IMR-90 (cell line): Measurements from ENCODE around the gene UCP1. TPM values are rescaled to one million over a fixed set of nuclear protein-coding genes. Genes with fewer than 3 reads are reported as not detected.

Experiments used
- ATAC-seq: fragments of 200-7000 bp; cut with Tn5 transposase; 2 replicates; pipeline ENCODE4 v1.9.1; 2020; ENCODE audit warnings: low read depth, mild to moderate bottlenecking, moderate library complexity
- BruUV-seq: library from RNA; stranded (reverse); fragments of 400-500 nt; replicated peaks from 2 replicates; lab custom pipeline; 2021; lab: Mats Ljungman, UMichigan
- CTCF ChIA-PET: fragments of 300-600 bp; formaldehyde crosslinking; extraction: SDS; loops from one replicate; lab custom pipeline; 2021; ENCODE audit warnings: antibody characterized with exemption; lab: Yijun Ruan, JAX
- POLR2A ChIA-PET: fragments of 300-600 bp; sonication (Branson Sonifier 250); formaldehyde crosslinking; loops from one replicate; lab custom pipeline; 2022; ENCODE audit warnings: antibody characterized with exemption; ENCODE audit not compliant: unreplicated experiment; lab: Charles Lee
- DNase-seq: peaks from one replicate; pipeline ENCODE4 v3.0.0; 2013
- H2AFZ ChIP-seq: replicated peaks from 2 replicates; pipeline ENCODE3; 2013; ENCODE audit warnings: low read length, mild to moderate bottlenecking; ENCODE audit not compliant: poor library complexity
- H2AK5ac ChIP-seq: 2 replicates; pipeline ENCODE4 v1.6.1; 2013; ENCODE audit warnings: low read depth, low read length, inconsistent platforms
- H2AK9ac ChIP-seq: replicated peaks from 2 replicates; pipeline ENCODE3; 2013; ENCODE audit warnings: mild to moderate bottlenecking, low read depth, low read length, moderate library complexity; ENCODE audit not compliant: poor library complexity
- H2BK120ac ChIP-seq: 2 replicates; pipeline ENCODE4 v1.6.1; 2013; ENCODE audit warnings: low read depth, low read length, inconsistent platforms
- H2BK15ac ChIP-seq: 3 replicates; pipeline ENCODE4 v1.6.1; 2013; ENCODE audit warnings: low read depth, low read length, inconsistent platforms
- H2BK20ac ChIP-seq: 2 replicates; pipeline ENCODE4 v1.6.1; 2013; ENCODE audit warnings: low read depth, mild to moderate bottlenecking, inconsistent platforms, low read length, moderate library complexity
- H2BK5ac ChIP-seq: 2 replicates; pipeline ENCODE4 v1.6.1; 2013; ENCODE audit warnings: mild to moderate bottlenecking, low read depth, low read length, inconsistent platforms; ENCODE audit not compliant: poor library complexity, severe bottlenecking
- H3K14ac ChIP-seq: replicated peaks from 2 replicates; pipeline ENCODE4 v1.6.1; 2013; ENCODE audit warnings: low read depth, low read length, inconsistent platforms
- H3K18ac ChIP-seq: 2 replicates; pipeline ENCODE4 v1.6.1; 2013; ENCODE audit warnings: low read depth, low read length, control low read depth
- H3K23ac ChIP-seq: 2 replicates; pipeline ENCODE4 v1.6.1; 2013; ENCODE audit warnings: low read depth, low read length, inconsistent platforms
- H3K27ac ChIP-seq: 2 replicates; pipeline ENCODE4 v1.5.1; 2013; ENCODE audit warnings: mild to moderate bottlenecking, control low read depth, low read length; ENCODE audit not compliant: insufficient read depth
- H3K27me3 ChIP-seq: 2 replicates; pipeline ENCODE4 v1.6.1; 2013; ENCODE audit warnings: low read length; ENCODE audit not compliant: control insufficient read depth, insufficient read depth
- H3K36me3 ChIP-seq: 2 replicates; pipeline ENCODE4 v1.6.1; 2013; ENCODE audit warnings: low read length, mixed read lengths; ENCODE audit not compliant: control insufficient read depth, insufficient read depth
- H3K4ac ChIP-seq: 2 replicates; pipeline ENCODE4 v1.6.1; 2013; ENCODE audit warnings: low read depth, low read length, inconsistent platforms
- H3K4me1 ChIP-seq: 2 replicates; pipeline ENCODE4 v1.6.1; 2013; ENCODE audit warnings: low read length, mixed read lengths; ENCODE audit not compliant: control insufficient read depth, insufficient read depth
- H3K4me2 ChIP-seq: 2 replicates; pipeline ENCODE4 v1.6.1; 2013; ENCODE audit warnings: low read depth, mild to moderate bottlenecking, control low read depth, low read length, moderate library complexity
- H3K4me3 ChIP-seq: 2 replicates; pipeline ENCODE4 v1.5.1; 2013; ENCODE audit warnings: low read depth, mild to moderate bottlenecking, control low read depth, low read length, moderate library complexity; ENCODE audit not compliant: insufficient read depth
- H3K56ac ChIP-seq: 2 replicates; pipeline ENCODE4 v1.6.1; 2013; ENCODE audit warnings: low read length, inconsistent platforms; ENCODE audit not compliant: insufficient read depth; ENCODE audit errors: extremely low read depth
- H3K79me1 ChIP-seq, 2 experiments: 2 replicates each; pipeline ENCODE4 v1.6.1; 2013; ENCODE audit warnings: low read length in 2 of 2, inconsistent platforms in 1 of 2, low read depth in 1 of 2
- H3K9ac ChIP-seq: 2 replicates; pipeline ENCODE4 v1.6.1; 2013; ENCODE audit warnings: low read depth, low read length, control low read depth
- H3K9me1 ChIP-seq: 2 replicates; pipeline ENCODE4 v1.6.1; 2013; ENCODE audit warnings: low read length, inconsistent platforms; ENCODE audit not compliant: insufficient read depth
- H3K9me3 ChIP-seq: 2 replicates; pipeline ENCODE4 v1.6.1; 2013; ENCODE audit warnings: low read length; ENCODE audit not compliant: control insufficient read depth, insufficient read depth
- H4K20me1 ChIP-seq: 2 replicates; pipeline ENCODE4 v1.6.1; 2013; ENCODE audit warnings: low read length, inconsistent platforms; ENCODE audit not compliant: insufficient read depth
- H4K5ac ChIP-seq: 2 replicates; pipeline ENCODE4 v1.6.1; 2013; ENCODE audit warnings: mild to moderate bottlenecking, low read depth, low read length, control low read depth
- H4K8ac ChIP-seq, 2 experiments: 2 replicates each; pipeline ENCODE4 v1.6.1; 2013; ENCODE audit warnings: low read depth in 2 of 2, low read length in 2 of 2, control low read depth in 1 of 2, inconsistent platforms in 1 of 2
- H4K91ac ChIP-seq: 2 replicates; pipeline ENCODE4 v1.6.1; 2013; ENCODE audit warnings: low read depth, low read length, inconsistent platforms; ENCODE audit not compliant: insufficient read depth
- BHLHE40 ChIP-seq: fragments of 150-350 bp; IDR thresholded peaks from 2 replicates; pipeline ENCODE4 v1.6.1; 2016; ENCODE audit warnings: mild to moderate bottlenecking, low read depth, low read length
- CEBPB ChIP-seq: IDR thresholded peaks from 2 replicates; pipeline ENCODE4 v1.6.1; 2012; ENCODE audit warnings: low read depth, low read length, improper control_type of control experiment
- CHD1 ChIP-seq: IDR thresholded peaks from 2 replicates; pipeline ENCODE4 v1.6.1; 2012; ENCODE audit warnings: low read depth, low read length, improper control_type of control experiment
- FOS ChIP-seq: fragments of 150-350 bp; IDR thresholded peaks from 2 replicates; pipeline ENCODE4 v1.6.1; 2016; ENCODE audit warnings: low read depth, low read length
- MAFK ChIP-seq: IDR thresholded peaks from 2 replicates; pipeline ENCODE4 v1.6.1; 2012; ENCODE audit warnings: low read depth, low read length, improper control_type of control experiment
- MAZ ChIP-seq: IDR thresholded peaks from 2 replicates; pipeline ENCODE4 v1.6.1; 2012; ENCODE audit warnings: low read depth, mild to moderate bottlenecking, low read length, improper control_type of control experiment, moderate library complexity, borderline replicate concordance
- MXI1 ChIP-seq: IDR thresholded peaks from 2 replicates; pipeline ENCODE4 v1.6.1; 2012; ENCODE audit warnings: low read depth, mild to moderate bottlenecking, low read length, moderate library complexity, borderline replicate concordance
- NFE2L2 ChIP-seq: fragments of 150-350 bp; IDR thresholded peaks from 2 replicates; pipeline ENCODE4 v1.6.1; 2016; ENCODE audit warnings: low read depth, mild to moderate bottlenecking, low read length
- POLR2A ChIP-seq: IDR thresholded peaks from 2 replicates; pipeline ENCODE4 v1.6.1; 2012; ENCODE audit warnings: mild to moderate bottlenecking, low read depth, low read length
- RAD21 ChIP-seq: IDR thresholded peaks from 2 replicates; pipeline ENCODE4 v1.6.1; 2012; ENCODE audit warnings: low read length, improper control_type of control experiment
- RCOR1 ChIP-seq: IDR thresholded peaks from 2 replicates; pipeline ENCODE4 v1.6.1; 2012; ENCODE audit warnings: mild to moderate bottlenecking, low read length, improper control_type of control experiment; ENCODE audit not compliant: insufficient replicate concordance
- RFX5 ChIP-seq: IDR thresholded peaks from 2 replicates; pipeline ENCODE4 v1.8.0; 2012; ENCODE audit warnings: low read depth, mild to moderate bottlenecking, low read length, moderate library complexity
- WGBS, 2 experiments: methylation state at CpG; one replicate each; pipeline versions ENCODE4 v1.1.5 to v1.1.7; 2013; ENCODE audit warnings: missing lambda C conversion rate in 2 of 2; ENCODE audit not compliant: insufficient read length in 1 of 2; ENCODE audit errors: extremely low coverage in 2 of 2; 5-methylcytosine and 5-hydroxymethylcytosine counted together
- dilution Hi-C: fragments of 300-500 bp; cut with HindIII; formaldehyde crosslinking; loops from one replicate; pipeline ENCODE4 v1.14.3; 2018; ENCODE audit warnings: low sequenced_read_pairs; ENCODE audit not compliant: unreplicated experiment
- in situ Hi-C: fragments of 300-500 bp; cut with MboI; formaldehyde crosslinking; loops from 3 replicates; pipeline ENCODE4 v1.14.3; 2019; ENCODE audit warnings: low sequenced_read_pairs, inconsistent platforms, mixed read lengths
- intact Hi-C: fragments of 100-400 bp; cut with micrococcal nuclease; formaldehyde crosslinking; loops from 2 replicates; pipeline ENCODE4 v1.10.0; 2022
- polyA plus RNA-seq, 3 experiments: library from polyadenylated mRNA; depleted of rRNA; stranded (reverse); fragments of >200 nt; gene quantifications; 2 replicates each; pipeline ENCODE4 v1.2.3, GENCODE V29; 2012; ENCODE audit warnings: low replicate concordance in 1 of 3
- total RNA-seq: library from RNA; depleted of rRNA; stranded (reverse); fragments of >200 nt; gene quantifications from 2 replicates; pipeline ENCODE4 v1.2.3, GENCODE V29; 2012
- TF ChIP-seq, protein P1 (sequence below): conservative IDR thresholded peaks from 2 replicates; pipeline ENCODE4 v1.5.1; 2012; ENCODE audit warnings: mild to moderate bottlenecking, low read depth, low read length, improper control_type of control experiment
- TF ChIP-seq, protein P2 (sequence below): fragments of 150-350 bp; IDR thresholded peaks from 2 replicates; pipeline ENCODE4 v1.6.1; 2016; ENCODE audit warnings: low read depth, mild to moderate bottlenecking, low read length, moderate library complexity, borderline replicate concordance
- TF ChIP-seq, protein P3 (sequence below): fragments of 150-350 bp; IDR thresholded peaks from 2 replicates; pipeline ENCODE4 v1.6.1; 2017; ENCODE audit warnings: mild to moderate bottlenecking, antibody characterized with exemption, low read length, low read depth

Gene UCP1
- total and polyA plus RNA-seq, 2 of the 4 experiments (the other 2 are of a cell fraction) = not detected

GRCh38 chr4:140617499-140618248, 48.9 kb upstream of the UCP1 start:
- no peak overlapping the region for H3K18ac ChIP-seq
- no peak overlapping the region; the same call in 1 of the 2 replicates for H3K4me2 ChIP-seq
- no peaks in the 10 kb centered on the region for H3K4me1 ChIP-seq
- POLR2A ChIA-PET = no interaction called here
- no peak overlapping the region for H2BK120ac ChIP-seq
- no peaks in the 10 kb centered on the region for H3K9me3 ChIP-seq
- H3K4ac ChIP-seq = no peak overlapping the region
- H3K9me1 ChIP-seq = no peaks in the 10 kb centered on the region
- no peak overlapping the region for H3K4me3 ChIP-seq
- H2BK5ac ChIP-seq = no peak overlapping the region
- H4K5ac ChIP-seq = no peak overlapping the region
- no peak overlapping the region for H3K14ac ChIP-seq
- in situ Hi-C loops = loop anchor here (10.0 to 25.0 kb wide), 2 partner anchors 237 to 605 kb away; no protein-coding TSS in a partner anchor
- H3K23ac ChIP-seq = no peak overlapping the region
- no peaks in the 10 kb centered on the region for H3K79me1 ChIP-seq
- H4K20me1 ChIP-seq = no peaks in the 10 kb centered on the region
- H2BK20ac ChIP-seq = no peak overlapping the region
- no peak overlapping the region for H4K91ac ChIP-seq
- ATAC-seq (no peak; the same call in 1 of the 2 replicates), DNase-seq (no peak)
- no peak overlapping the region for H3K27ac ChIP-seq
- no TSS peak for BruUV-seq
- peaks cover 7% of the 10 kb centered on the region for H3K36me3 ChIP-seq
- WGBS, 2 experiments = no CpG with 5 or more reads among the region's 7 CpGs
- no peaks in the 10 kb centered on the region for H3K27me3 ChIP-seq
- H4K8ac ChIP-seq = no peak overlapping the region
- H2BK15ac ChIP-seq = no peak overlapping the region
- no peak overlapping the region for H2AFZ ChIP-seq
- H3K9ac ChIP-seq = no peak overlapping the region
- no peak overlapping the region for H2AK5ac ChIP-seq
- CTCF ChIA-PET = no interaction called here
- intact Hi-C loops = loop anchor here (10.0 kb wide), 1 partner anchor 883 kb away; no protein-coding TSS in a partner anchor
- dilution Hi-C loops = no loop called here
- H3K56ac ChIP-seq = no peak overlapping the region
- no peak overlapping the region for H2AK9ac ChIP-seq
- TF ChIP-seq NFE2L2 (no peak), MXI1 (no peak), BHLHE40 (no peak), POLR2A (no peak), RCOR1 (no peak), RAD21 (no peak), MAZ (no peak), MAFK (no peak), RFX5 (no peak), CHD1 (no peak), FOS (no peak), CEBPB (no peak)
- TF ChIP-seq, protein P1, sequence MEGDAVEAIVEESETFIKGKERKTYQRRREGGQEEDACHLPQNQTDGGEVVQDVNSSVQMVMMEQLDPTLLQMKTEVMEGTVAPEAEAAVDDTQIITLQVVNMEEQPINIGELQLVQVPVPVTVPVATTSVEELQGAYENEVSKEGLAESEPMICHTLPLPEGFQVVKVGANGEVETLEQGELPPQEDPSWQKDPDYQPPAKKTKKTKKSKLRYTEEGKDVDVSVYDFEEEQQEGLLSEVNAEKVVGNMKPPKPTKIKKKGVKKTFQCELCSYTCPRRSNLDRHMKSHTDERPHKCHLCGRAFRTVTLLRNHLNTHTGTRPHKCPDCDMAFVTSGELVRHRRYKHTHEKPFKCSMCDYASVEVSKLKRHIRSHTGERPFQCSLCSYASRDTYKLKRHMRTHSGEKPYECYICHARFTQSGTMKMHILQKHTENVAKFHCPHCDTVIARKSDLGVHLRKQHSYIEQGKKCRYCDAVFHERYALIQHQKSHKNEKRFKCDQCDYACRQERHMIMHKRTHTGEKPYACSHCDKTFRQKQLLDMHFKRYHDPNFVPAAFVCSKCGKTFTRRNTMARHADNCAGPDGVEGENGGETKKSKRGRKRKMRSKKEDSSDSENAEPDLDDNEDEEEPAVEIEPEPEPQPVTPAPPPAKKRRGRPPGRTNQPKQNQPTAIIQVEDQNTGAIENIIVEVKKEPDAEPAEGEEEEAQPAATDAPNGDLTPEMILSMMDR = no peak
- TF ChIP-seq, protein P2, sequence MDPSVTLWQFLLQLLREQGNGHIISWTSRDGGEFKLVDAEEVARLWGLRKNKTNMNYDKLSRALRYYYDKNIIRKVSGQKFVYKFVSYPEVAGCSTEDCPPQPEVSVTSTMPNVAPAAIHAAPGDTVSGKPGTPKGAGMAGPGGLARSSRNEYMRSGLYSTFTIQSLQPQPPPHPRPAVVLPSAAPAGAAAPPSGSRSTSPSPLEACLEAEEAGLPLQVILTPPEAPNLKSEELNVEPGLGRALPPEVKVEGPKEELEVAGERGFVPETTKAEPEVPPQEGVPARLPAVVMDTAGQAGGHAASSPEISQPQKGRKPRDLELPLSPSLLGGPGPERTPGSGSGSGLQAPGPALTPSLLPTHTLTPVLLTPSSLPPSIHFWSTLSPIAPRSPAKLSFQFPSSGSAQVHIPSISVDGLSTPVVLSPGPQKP = no peak
- TF ChIP-seq, protein P3, sequence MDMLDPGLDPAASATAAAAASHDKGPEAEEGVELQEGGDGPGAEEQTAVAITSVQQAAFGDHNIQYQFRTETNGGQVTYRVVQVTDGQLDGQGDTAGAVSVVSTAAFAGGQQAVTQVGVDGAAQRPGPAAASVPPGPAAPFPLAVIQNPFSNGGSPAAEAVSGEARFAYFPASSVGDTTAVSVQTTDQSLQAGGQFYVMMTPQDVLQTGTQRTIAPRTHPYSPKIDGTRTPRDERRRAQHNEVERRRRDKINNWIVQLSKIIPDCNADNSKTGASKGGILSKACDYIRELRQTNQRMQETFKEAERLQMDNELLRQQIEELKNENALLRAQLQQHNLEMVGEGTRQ = no peak
